ENCODE measurements around the gene SRXN1. TPM values are rescaled to one million over a fixed set of nuclear protein-coding genes. Genes with fewer than 3 reads are reported as not detected.
A peak's percentile ranks its signal among the peaks of the same experiment; 100 is the strongest.

Gene SRXN1
- total and polyA plus RNA-seq, 9 of the 15 experiments (the other 6 are each of a cell fraction or from before 2014, with no cell fraction given) = 6.8 to 36.4 (median 21.6) TPM

DNA sequence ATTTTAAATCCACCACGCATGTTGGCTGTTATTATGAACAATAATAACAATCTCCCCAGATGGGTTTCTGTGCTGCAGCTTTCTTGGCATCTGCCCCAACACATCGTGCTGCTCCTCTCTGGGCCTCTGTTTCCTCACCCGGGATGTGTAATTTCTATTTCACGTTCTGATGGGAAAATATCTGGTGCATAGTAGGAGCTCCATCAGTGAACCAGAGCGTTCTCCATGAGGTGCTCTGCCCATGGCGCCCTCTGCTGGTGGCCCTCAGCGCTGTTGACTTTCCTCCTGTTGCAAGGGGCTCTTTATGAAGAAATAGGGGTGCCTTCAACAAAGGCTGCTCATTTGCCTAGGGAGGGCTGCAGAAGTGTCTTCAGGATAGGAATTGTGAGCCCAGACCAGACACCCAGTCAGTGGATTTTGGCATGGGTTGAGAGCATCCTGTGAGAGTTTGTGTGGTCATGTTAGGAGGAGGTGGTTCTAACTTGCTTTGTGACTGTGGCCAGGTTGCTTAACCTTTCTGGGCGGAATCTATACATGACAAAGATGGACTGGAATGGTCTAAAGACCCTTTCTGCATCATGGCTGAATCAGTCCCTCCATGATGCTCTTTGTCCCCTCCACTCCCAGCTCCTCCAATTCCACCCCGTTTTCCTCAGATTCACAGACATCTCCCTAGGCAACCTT is 14.5 kb upstream of the SRXN1 start (continued):
- TF ChIP-seq TARDBP (IDR thresholded peaks at IDR 0.05) = no peak
- no peak for TF ChIP-seq OTX1 (CRISPR knock-in tag; IDR thresholded peaks at IDR 0.05)
- TF ChIP-seq RBM15 (IDR thresholded peaks at IDR 0.05; ENCODE audit: insufficient read depth, low read length) = no peak
- no peak for TF ChIP-seq LEF1 (IDR thresholded peaks at IDR 0.05)
- TF ChIP-seq, protein P1, sequence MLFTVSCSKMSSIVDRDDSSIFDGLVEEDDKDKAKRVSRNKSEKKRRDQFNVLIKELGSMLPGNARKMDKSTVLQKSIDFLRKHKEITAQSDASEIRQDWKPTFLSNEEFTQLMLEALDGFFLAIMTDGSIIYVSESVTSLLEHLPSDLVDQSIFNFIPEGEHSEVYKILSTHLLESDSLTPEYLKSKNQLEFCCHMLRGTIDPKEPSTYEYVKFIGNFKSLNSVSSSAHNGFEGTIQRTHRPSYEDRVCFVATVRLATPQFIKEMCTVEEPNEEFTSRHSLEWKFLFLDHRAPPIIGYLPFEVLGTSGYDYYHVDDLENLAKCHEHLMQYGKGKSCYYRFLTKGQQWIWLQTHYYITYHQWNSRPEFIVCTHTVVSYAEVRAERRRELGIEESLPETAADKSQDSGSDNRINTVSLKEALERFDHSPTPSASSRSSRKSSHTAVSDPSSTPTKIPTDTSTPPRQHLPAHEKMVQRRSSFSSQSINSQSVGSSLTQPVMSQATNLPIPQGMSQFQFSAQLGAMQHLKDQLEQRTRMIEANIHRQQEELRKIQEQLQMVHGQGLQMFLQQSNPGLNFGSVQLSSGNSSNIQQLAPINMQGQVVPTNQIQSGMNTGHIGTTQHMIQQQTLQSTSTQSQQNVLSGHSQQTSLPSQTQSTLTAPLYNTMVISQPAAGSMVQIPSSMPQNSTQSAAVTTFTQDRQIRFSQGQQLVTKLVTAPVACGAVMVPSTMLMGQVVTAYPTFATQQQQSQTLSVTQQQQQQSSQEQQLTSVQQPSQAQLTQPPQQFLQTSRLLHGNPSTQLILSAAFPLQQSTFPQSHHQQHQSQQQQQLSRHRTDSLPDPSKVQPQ (CRISPR knock-in tag; IDR thresholded peaks at IDR 0.05; ENCODE audit: borderline replicate concordance) = no peak
- TF ChIP-seq ZNF780A (CRISPR knock-in tag; IDR thresholded peaks at IDR 0.05) = no peak
- TF ChIP-seq GABPA (tag; conservative IDR thresholded peaks at IDR 0.05; ENCODE audit: low read depth) = no peak
- no peak for TF ChIP-seq DACH1 (IDR thresholded peaks at IDR 0.05; ENCODE audit: partially characterized antibody)
- no peak for TF ChIP-seq ZC3H8 (IDR thresholded peaks at IDR 0.05)
- TF ChIP-seq GTF2A2 (tag; IDR thresholded peaks at IDR 0.05) = no peak
- TF ChIP-seq ZKSCAN1 (IDR thresholded peaks at IDR 0.05; ENCODE audit: low read depth, low read length) = peak; percentile 99
- TF ChIP-seq, protein P2, sequence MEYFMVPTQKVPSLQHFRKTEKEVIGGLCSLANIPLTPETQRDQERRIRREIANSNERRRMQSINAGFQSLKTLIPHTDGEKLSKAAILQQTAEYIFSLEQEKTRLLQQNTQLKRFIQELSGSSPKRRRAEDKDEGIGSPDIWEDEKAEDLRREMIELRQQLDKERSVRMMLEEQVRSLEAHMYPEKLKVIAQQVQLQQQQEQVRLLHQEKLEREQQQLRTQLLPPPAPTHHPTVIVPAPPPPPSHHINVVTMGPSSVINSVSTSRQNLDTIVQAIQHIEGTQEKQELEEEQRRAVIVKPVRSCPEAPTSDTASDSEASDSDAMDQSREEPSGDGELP (CRISPR knock-in tag; IDR thresholded peaks at IDR 0.05; ENCODE audit: borderline replicate concordance) = peak; percentile 50; the same call in 1 of the 2 replicates
- peak; percentile 71 for TF ChIP-seq ZFP36 (IDR thresholded peaks at IDR 0.05; ENCODE audit: low read depth, low read length, partially characterized antibody)
- TF ChIP-seq, protein P3, sequence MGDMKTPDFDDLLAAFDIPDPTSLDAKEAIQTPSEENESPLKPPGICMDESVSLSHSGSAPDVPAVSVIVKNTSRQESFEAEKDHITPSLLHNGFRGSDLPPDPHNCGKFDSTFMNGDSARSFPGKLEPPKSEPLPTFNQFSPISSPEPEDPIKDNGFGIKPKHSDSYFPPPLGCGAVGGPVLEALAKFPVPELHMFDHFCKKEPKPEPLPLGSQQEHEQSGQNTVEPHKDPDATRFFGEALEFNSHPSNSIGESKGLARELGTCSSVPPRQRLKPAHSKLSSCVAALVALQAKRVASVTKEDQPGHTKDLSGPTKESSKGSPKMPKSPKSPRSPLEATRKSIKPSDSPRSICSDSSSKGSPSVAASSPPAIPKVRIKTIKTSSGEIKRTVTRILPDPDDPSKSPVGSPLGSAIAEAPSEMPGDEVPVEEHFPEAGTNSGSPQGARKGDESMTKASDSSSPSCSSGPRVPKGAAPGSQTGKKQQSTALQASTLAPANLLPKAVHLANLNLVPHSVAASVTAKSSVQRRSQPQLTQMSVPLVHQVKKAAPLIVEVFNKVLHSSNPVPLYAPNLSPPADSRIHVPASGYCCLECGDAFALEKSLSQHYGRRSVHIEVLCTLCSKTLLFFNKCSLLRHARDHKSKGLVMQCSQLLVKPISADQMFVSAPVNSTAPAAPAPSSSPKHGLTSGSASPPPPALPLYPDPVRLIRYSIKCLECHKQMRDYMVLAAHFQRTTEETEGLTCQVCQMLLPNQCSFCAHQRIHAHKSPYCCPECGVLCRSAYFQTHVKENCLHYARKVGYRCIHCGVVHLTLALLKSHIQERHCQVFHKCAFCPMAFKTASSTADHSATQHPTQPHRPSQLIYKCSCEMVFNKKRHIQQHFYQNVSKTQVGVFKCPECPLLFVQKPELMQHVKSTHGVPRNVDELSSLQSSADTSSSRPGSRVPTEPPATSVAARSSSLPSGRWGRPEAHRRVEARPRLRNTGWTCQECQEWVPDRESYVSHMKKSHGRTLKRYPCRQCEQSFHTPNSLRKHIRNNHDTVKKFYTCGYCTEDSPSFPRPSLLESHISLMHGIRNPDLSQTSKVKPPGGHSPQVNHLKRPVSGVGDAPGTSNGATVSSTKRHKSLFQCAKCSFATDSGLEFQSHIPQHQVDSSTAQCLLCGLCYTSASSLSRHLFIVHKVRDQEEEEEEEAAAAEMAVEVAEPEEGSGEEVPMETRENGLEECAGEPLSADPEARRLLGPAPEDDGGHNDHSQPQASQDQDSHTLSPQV (IDR thresholded peaks at IDR 0.05) = peak; percentile 77
- TF ChIP-seq, protein P4, sequence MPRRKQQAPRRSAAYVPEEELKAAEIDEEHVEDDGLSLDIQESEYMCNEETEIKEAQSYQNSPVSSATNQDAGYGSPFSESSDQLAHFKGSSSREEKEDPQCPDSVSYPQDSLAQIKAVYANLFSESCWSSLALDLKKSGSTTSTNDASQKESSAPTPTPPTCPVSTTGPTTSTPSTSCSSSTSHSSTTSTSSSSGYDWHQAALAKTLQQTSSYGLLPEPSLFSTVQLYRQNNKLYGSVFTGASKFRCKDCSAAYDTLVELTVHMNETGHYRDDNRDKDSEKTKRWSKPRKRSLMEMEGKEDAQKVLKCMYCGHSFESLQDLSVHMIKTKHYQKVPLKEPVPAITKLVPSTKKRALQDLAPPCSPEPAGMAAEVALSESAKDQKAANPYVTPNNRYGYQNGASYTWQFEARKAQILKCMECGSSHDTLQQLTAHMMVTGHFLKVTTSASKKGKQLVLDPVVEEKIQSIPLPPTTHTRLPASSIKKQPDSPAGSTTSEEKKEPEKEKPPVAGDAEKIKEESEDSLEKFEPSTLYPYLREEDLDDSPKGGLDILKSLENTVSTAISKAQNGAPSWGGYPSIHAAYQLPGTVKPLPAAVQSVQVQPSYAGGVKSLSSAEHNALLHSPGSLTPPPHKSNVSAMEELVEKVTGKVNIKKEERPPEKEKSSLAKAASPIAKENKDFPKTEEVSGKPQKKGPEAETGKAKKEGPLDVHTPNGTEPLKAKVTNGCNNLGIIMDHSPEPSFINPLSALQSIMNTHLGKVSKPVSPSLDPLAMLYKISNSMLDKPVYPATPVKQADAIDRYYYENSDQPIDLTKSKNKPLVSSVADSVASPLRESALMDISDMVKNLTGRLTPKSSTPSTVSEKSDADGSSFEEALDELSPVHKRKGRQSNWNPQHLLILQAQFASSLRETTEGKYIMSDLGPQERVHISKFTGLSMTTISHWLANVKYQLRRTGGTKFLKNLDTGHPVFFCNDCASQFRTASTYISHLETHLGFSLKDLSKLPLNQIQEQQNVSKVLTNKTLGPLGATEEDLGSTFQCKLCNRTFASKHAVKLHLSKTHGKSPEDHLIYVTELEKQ (CRISPR knock-in tag; IDR thresholded peaks at IDR 0.05) = no peak
- TF ChIP-seq BCOR (IDR thresholded peaks at IDR 0.05) = peak; percentile 77; the same call in 1 of the 2 replicates

All from K562 (cell line).